ENCODE data around the gene GLIPR1L2.

DNA sequence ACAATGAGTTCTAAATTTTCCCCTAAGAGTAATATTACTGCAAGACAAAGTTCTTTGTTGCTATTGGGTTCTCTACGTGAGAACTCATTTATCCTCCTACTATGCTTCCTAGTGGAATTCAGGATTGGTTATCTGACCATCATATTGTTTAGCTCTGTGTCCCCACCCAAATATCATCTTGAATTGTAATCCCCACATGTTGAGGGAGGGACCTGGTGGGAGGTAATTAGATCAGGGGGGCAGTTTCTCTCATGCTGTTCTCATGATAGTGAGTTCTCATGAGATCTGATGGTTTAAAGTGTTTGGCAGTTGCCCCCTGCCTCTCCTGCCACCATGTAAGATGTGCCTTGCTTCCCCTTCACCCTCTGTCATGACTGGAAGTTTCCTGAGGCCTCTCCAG is 36.6 kb downstream of the GLIPR1L2 start:
- TF ChIP-seq EP300 (IDR thresholded peaks at IDR 0.05) (no peak), POLR2AphosphoS5 (IDR thresholded peaks at IDR 0.05) (no peak)
- TF ChIP-seq, protein P1, sequence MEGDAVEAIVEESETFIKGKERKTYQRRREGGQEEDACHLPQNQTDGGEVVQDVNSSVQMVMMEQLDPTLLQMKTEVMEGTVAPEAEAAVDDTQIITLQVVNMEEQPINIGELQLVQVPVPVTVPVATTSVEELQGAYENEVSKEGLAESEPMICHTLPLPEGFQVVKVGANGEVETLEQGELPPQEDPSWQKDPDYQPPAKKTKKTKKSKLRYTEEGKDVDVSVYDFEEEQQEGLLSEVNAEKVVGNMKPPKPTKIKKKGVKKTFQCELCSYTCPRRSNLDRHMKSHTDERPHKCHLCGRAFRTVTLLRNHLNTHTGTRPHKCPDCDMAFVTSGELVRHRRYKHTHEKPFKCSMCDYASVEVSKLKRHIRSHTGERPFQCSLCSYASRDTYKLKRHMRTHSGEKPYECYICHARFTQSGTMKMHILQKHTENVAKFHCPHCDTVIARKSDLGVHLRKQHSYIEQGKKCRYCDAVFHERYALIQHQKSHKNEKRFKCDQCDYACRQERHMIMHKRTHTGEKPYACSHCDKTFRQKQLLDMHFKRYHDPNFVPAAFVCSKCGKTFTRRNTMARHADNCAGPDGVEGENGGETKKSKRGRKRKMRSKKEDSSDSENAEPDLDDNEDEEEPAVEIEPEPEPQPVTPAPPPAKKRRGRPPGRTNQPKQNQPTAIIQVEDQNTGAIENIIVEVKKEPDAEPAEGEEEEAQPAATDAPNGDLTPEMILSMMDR (IDR thresholded peaks at IDR 0.05) = no peak
